GM23248 (cell line): ENCODE results near the gene GNB3. TPM values are rescaled to one million over a fixed set of nuclear protein-coding genes. Genes with fewer than 3 reads are reported as not detected.
A peak's percentile ranks its signal among the peaks of the same experiment; 100 is the strongest.

Experiments used
- DNase-seq: peaks from one replicate; pipeline ENCODE4 v3.0.0-alpha.2; 2015
- H2AFZ ChIP-seq: fragments of 200-600 bp; sonication (generic); 2 replicates; pipeline ENCODE4 v1.6.1; 2016; ENCODE audit warnings: antibody characterized with exemption
- H3F3A ChIP-seq: fragments of 200-600 bp; sonication (generic); 2 replicates; pipeline ENCODE4 v1.6.1; 2016; ENCODE audit warnings: mild to moderate bottlenecking, antibody characterized with exemption, mixed run types; ENCODE audit not compliant: insufficient read depth
- H3K27ac ChIP-seq: fragments of 200-600 bp; sonication (generic); 2 replicates; pipeline ENCODE4 v1.5.1; 2016; ENCODE audit warnings: mild to moderate bottlenecking
- H3K27me3 ChIP-seq: fragments of 200-600 bp; sonication (generic); replicated peaks from 2 replicates; pipeline ENCODE4 v1.6.1; 2016; ENCODE audit warnings: mild to moderate bottlenecking; ENCODE audit not compliant: insufficient read depth
- H3K36me3 ChIP-seq: fragments of 200-600 bp; sonication (generic); 2 replicates; pipeline ENCODE4 v1.6.1; 2016; ENCODE audit warnings: low read depth, mild to moderate bottlenecking
- H3K4me1 ChIP-seq: fragments of 200-600 bp; sonication (generic); 2 replicates; pipeline ENCODE4 v1.6.1; 2016; ENCODE audit warnings: mild to moderate bottlenecking; ENCODE audit not compliant: insufficient read depth
- H3K4me2 ChIP-seq: fragments of 200-600 bp; sonication (generic); one replicate; pipeline ENCODE4 v1.6.1; 2016; ENCODE audit warnings: mild to moderate bottlenecking; ENCODE audit not compliant: unreplicated experiment
- H3K4me3 ChIP-seq: fragments of 200-600 bp; sonication (generic); 2 replicates; pipeline ENCODE4 v1.5.1; 2016; ENCODE audit warnings: mild to moderate bottlenecking
- H3K79me2 ChIP-seq: fragments of 200-600 bp; sonication (generic); 2 replicates; pipeline ENCODE4 v1.6.1; 2016; ENCODE audit warnings: mild to moderate bottlenecking; ENCODE audit not compliant: insufficient read depth
- H3K9ac ChIP-seq: fragments of 200-600 bp; sonication (generic); 2 replicates; pipeline ENCODE4 v1.6.1; 2016; ENCODE audit warnings: mild to moderate bottlenecking
- H3K9me2 ChIP-seq: fragments of 200-600 bp; sonication (generic); 2 replicates; pipeline ENCODE4 v1.6.1; 2016; ENCODE audit warnings: mixed run types, mild to moderate bottlenecking, moderate library complexity; ENCODE audit not compliant: insufficient read depth
- H3K9me3 ChIP-seq: fragments of 200-600 bp; sonication (generic); one replicate; pipeline ENCODE4 v1.6.1; 2017; ENCODE audit warnings: low read depth
- H4K20me1 ChIP-seq: fragments of 200-600 bp; sonication (generic); 2 replicates; pipeline ENCODE4 v1.6.0; 2016; ENCODE audit not compliant: insufficient read depth
- EZH2 ChIP-seq: fragments of 200-600 bp; sonication (generic); IDR thresholded peaks from 2 replicates; pipeline ENCODE4 v1.6.1; 2018; ENCODE audit warnings: antibody characterized with exemption, mild to moderate bottlenecking; ENCODE audit not compliant: insufficient read depth, poor library complexity, severe bottlenecking
- EZH2phosphoT487 ChIP-seq: fragments of 200-600 bp; sonication (generic); IDR thresholded peaks from 2 replicates; pipeline ENCODE4 v1.6.1; 2018; ENCODE audit warnings: antibody characterized with exemption, moderate library complexity, mild to moderate bottlenecking, low read depth; ENCODE audit not compliant: insufficient read depth
- WGBS, 2 experiments: methylation state at CpG; one replicate each; pipeline ENCODE4 v1.1.6; 2015 to 2017; ENCODE audit warnings: low lambda C conversion rate in 2 of 2, low coverage in 1 of 2; ENCODE audit errors: missing lambda C conversion rate in 2 of 2; 5-methylcytosine and 5-hydroxymethylcytosine counted together
- in situ Hi-C: fragments of 300-500 bp; cut with MboI; formaldehyde crosslinking; loops from 2 replicates; pipeline ENCODE4 v1.15.0; 2020
- polyA plus RNA-seq: library from polyadenylated mRNA; unstranded; fragments of >200 nt; fragmentation: Nextera tagmentation; extraction: Ambion mirVana; gene quantifications from 2 replicates; pipeline ENCODE4 v1.2.1, GENCODE V29; 2016
- total RNA-seq: library from RNA; depleted of rRNA; stranded (reverse); fragments of >200 nt; shearing (Covaris generic); gene quantifications from 2 replicates; pipeline ENCODE4 v1.2.3, GENCODE V29; 2014

Gene GNB3
- total and polyA plus RNA-seq, 2 experiments from 2014 or later, result 2.2 to 3.2 TPM

GRCh38 chr12:6851153-6851920 is 10.6 kb downstream of the GNB3 start, which contains the start of gene CDCA3:
TSS of gene CDCA3 (minus strand) at chr12:6851286. CDS start at chr12:6850952, 334 bp downstream.
- Histone ChIP-seq H3K4me3 (peak within 1 kb of the TSS; percentile 89), H3K36me3 (peaks cover 10% of the 10 kb centered on the region; the same call in 1 of the 2 replicates), H3F3A (peaks cover 17% of the 10 kb centered on the region), H3K4me1 (peaks cover 14% of the 10 kb centered on the region), H3K9me2 (no peaks in the 10 kb centered on the region), H3K79me2 (peaks cover 65% of the 10 kb centered on the region), H3K4me2 (peak within 1 kb of the TSS; percentile 90), H3K9ac (peak within 1 kb of the TSS; percentile 91), H2AFZ (peak within 1 kb of the TSS; percentile 91), H3K27ac (peak within 1 kb of the TSS; percentile 77), H3K27me3 (no peaks in the 10 kb centered on the region), H4K20me1 (no peaks in the 10 kb centered on the region), H3K9me3 (no peaks in the 10 kb centered on the region)
- in situ Hi-C loops, result no loop called here
- 0 to 1% methylated on average over 37 of the region's 37 CpGs for WGBS, 2 experiments
- peak; percentile 99 for DNase-seq
- no peak for TF ChIP-seq EZH2
- TF ChIP-seq EZH2phosphoT487, result no peak

GRCh38 chr12:6851921-6852650 is 11.4 kb downstream of the GNB3 start, which contains the start of gene USP5:
TSS of gene USP5 (plus strand) at chr12:6852150. CDS start at chr12:6852180, 30 bp downstream.
- peaks cover 17% of the 10 kb centered on the region for H3F3A ChIP-seq

GRCh38 chr12:6852651-6853354 is 12.1 kb downstream of the GNB3 start:
- Histone ChIP-seq H3K79me2 (peaks cover 66% of the 10 kb centered on the region), H3K4me3 (peak overlapping the region; percentile 89), H3K9me3 (no peaks in the 10 kb centered on the region), H3K4me1 (peaks cover 14% of the 10 kb centered on the region), H3F3A (peaks cover 17% of the 10 kb centered on the region), H3K9ac (peak overlapping the region; percentile 91), H4K20me1 (no peaks in the 10 kb centered on the region), H3K4me2 (peak overlapping the region; percentile 79), H3K36me3 (peaks cover 14% of the 10 kb centered on the region; the same call in 1 of the 2 replicates), H2AFZ (peak overlapping the region; percentile 56), H3K9me2 (no peaks in the 10 kb centered on the region), H3K27me3 (no peaks in the 10 kb centered on the region), H3K27ac (peak overlapping the region; percentile 96)
- DNase-seq, result peak; percentile 90
- WGBS, 2 experiments, result 2% methylated on average over 14 to 18 of the region's 18 CpGs
- TF ChIP-seq EZH2 (no peak), EZH2phosphoT487 (no peak)
- in situ Hi-C loops, result no loop called here

More at GRCh38 chr12:6851921-6852650, 11.4 kb downstream of the GNB3 start, which contains the start of gene USP5:
- peak within 1 kb of the TSS; percentile 96 for H3K27ac ChIP-seq
- peak within 1 kb of the TSS; percentile 89 for H3K4me3 ChIP-seq
- no peaks in the 10 kb centered on the region for H3K27me3 ChIP-seq
- TF ChIP-seq EZH2phosphoT487 (no peak), EZH2 (no peak)
- in situ Hi-C loops, result no loop called here
- no peaks in the 10 kb centered on the region for H3K9me3 ChIP-seq
- peak; percentile 100 for DNase-seq
- H3K4me1 ChIP-seq, result peaks cover 14% of the 10 kb centered on the region
- H3K4me2 ChIP-seq, result peak within 1 kb of the TSS; percentile 90
- WGBS, 2 experiments, result 1% methylated on average over 64 of the region's 65 CpGs
- H2AFZ ChIP-seq, result peak within 1 kb of the TSS; percentile 91
- peaks cover 14% of the 10 kb centered on the region; the same call in 1 of the 2 replicates for H3K36me3 ChIP-seq
- no peaks in the 10 kb centered on the region for H4K20me1 ChIP-seq
- H3K79me2 ChIP-seq, result peaks cover 68% of the 10 kb centered on the region
- H3K9me2 ChIP-seq, result no peaks in the 10 kb centered on the region
- H3K9ac ChIP-seq, result peak within 1 kb of the TSS; percentile 91

- no peak for TF ChIP-seq EZH2
- TF ChIP-seq EZH2phosphoT487, result no peak
- no peaks in the 10 kb centered on the region for H4K20me1 ChIP-seq
- H3F3A ChIP-seq, result peaks cover 17% of the 10 kb centered on the region
- WGBS, 2 experiments, result 92 to 95% methylated on average over 1 of the region's 1 CpG
- no peaks in the 10 kb centered on the region for H3K9me2 ChIP-seq
- peak overlapping the region; percentile 91 for H3K9ac ChIP-seq
- peak overlapping the region; percentile 89 for H3K4me3 ChIP-seq
- in situ Hi-C loops, result no loop called here
- peak overlapping the region; percentile 96 for H3K27ac ChIP-seq
- no peak overlapping the region for H2AFZ ChIP-seq
- peaks cover 14% of the 10 kb centered on the region for H3K4me1 ChIP-seq
- no peaks in the 10 kb centered on the region for H3K27me3 ChIP-seq
- peak overlapping the region; percentile 79 for H3K4me2 ChIP-seq
- DNase-seq, result no peak
- no peaks in the 10 kb centered on the region for H3K9me3 ChIP-seq
- peaks cover 72% of the 10 kb centered on the region for H3K79me2 ChIP-seq
- H3K36me3 ChIP-seq, result peaks cover 21% of the 10 kb centered on the region; the same call in 1 of the 2 replicates
Measured at GRCh38 chr12:6853626-6854025, 12.9 kb downstream of the GNB3 start.
